ENCODE measurements around the gene ADAMTS2. TPM values are rescaled to one million over a fixed set of nuclear protein-coding genes. Genes with fewer than 3 reads are reported as not detected.

ADAMTS2 gene
- total and polyA plus RNA-seq, 11 donors, result 1.1 to 23.0 (median 5.5) TPM

GRCh38 chr5:179153921-179154345 is 191.3 kb downstream of the ADAMTS2 start:
- H3K4me3 ChIP-seq, result no peak overlapping the region
- no peaks in the 10 kb centered on the region for H3K9me3 ChIP-seq
- DNase-seq, result peak in 1 of 5 donors; percentile 47
- H3K27ac ChIP-seq, result no peak overlapping the region
- 93 to 100% (median 95%) methylated on average over 2 to 22 of the region's 22 CpGs for WGBS, 4 donors
- ATAC-seq, result peak in 1 of 4 donors; percentile 6
- intact Hi-C loops (cut with DNase I), result no loop called here
- H3K36me3 ChIP-seq, result peaks cover 0 to 9% (median 0%) of the 10 kb centered on the region in 9 donors
- H3K27me3 ChIP-seq, result no peaks in the 10 kb centered on the region
- no peaks in the 10 kb centered on the region for H3K4me1 ChIP-seq
- TF ChIP-seq POLR2A (IDR thresholded peaks at IDR 0.05) (no peak), CTCF (IDR thresholded peaks at IDR 0.05) (no peak)

- no peak for TF ChIP-seq CTCF (IDR thresholded peaks at IDR 0.05)
- no peak for TF ChIP-seq POLR2A (IDR thresholded peaks at IDR 0.05)
- WGBS, 4 donors, result 92 to 94% (median 93%) methylated on average over 17 to 24 of the region's 24 CpGs
- no peaks in the 10 kb centered on the region for H3K4me1 ChIP-seq
- DNase-seq (peak in 2 of 5 donors; percentile 21 to 64), ATAC-seq (peak in 1 of 4 donors; percentile 20)
- H3K4me3 ChIP-seq, result no peak overlapping the region
- H3K36me3 ChIP-seq, result peaks cover 0 to 9% (median 0%) of the 10 kb centered on the region in 9 donors
- intact Hi-C loops (cut with DNase I), result no loop called here
- no peak overlapping the region for H3K27ac ChIP-seq
- no peaks in the 10 kb centered on the region for H3K27me3 ChIP-seq
- H3K9me3 ChIP-seq, result no peaks in the 10 kb centered on the region
These were observed 191.8 kb downstream of the ADAMTS2 start for GRCh38 chr5:179153341-179153901.

GRCh38 chr5:179152941-179153340 is 192.3 kb downstream of the ADAMTS2 start:
- Histone ChIP-seq H3K4me1 (no peaks in the 10 kb centered on the region), H3K9me3 (no peaks in the 10 kb centered on the region), H3K27ac (no peak overlapping the region), H3K4me3 (no peak overlapping the region), H3K36me3 (peaks cover 0 to 9% (median 0%) of the 10 kb centered on the region in 9 donors), H3K27me3 (no peaks in the 10 kb centered on the region)
- 84 to 94% (median 89%) methylated on average over 11 to 15 of the region's 15 CpGs for WGBS, 4 donors
- DNase-seq, result peak in 2 of 5 donors; percentile 13 to 53
- intact Hi-C loops (cut with DNase I), result no loop called here
- no peak for TF ChIP-seq POLR2A (IDR thresholded peaks at IDR 0.05)
- no peak for TF ChIP-seq CTCF (IDR thresholded peaks at IDR 0.05)
- ATAC-seq, result no peak

- peak in 2 of 5 donors; percentile 19 to 44 for DNase-seq
- no peak for ATAC-seq
- WGBS, 4 donors, result 74 to 79% (median 76%) methylated on average over 15 to 18 of the region's 18 CpGs
These were observed 192.9 kb downstream of the ADAMTS2 start for GRCh38 chr5:179152144-179152895.

More at GRCh38 chr5:179152144-179152895, 192.9 kb downstream of the ADAMTS2 start:
- Histone ChIP-seq H3K9me3 (no peaks in the 10 kb centered on the region), H3K4me3 (no peak overlapping the region), H3K4me1 (no peaks in the 10 kb centered on the region), H3K27ac (no peak overlapping the region), H3K27me3 (no peaks in the 10 kb centered on the region), H3K36me3 (peaks cover 0 to 9% (median 0%) of the 10 kb centered on the region in 9 donors)
- intact Hi-C loops (cut with DNase I), result no loop called here
- TF ChIP-seq CTCF (IDR thresholded peaks at IDR 0.05) (no peak), POLR2A (IDR thresholded peaks at IDR 0.05) (no peak)
